ENCODE data around the gene CRHR1.

GRCh38 chr17:45770632-45771270 lies 13.4 kb upstream of the CRHR1 start:
- TF ChIP-seq, protein P1, sequence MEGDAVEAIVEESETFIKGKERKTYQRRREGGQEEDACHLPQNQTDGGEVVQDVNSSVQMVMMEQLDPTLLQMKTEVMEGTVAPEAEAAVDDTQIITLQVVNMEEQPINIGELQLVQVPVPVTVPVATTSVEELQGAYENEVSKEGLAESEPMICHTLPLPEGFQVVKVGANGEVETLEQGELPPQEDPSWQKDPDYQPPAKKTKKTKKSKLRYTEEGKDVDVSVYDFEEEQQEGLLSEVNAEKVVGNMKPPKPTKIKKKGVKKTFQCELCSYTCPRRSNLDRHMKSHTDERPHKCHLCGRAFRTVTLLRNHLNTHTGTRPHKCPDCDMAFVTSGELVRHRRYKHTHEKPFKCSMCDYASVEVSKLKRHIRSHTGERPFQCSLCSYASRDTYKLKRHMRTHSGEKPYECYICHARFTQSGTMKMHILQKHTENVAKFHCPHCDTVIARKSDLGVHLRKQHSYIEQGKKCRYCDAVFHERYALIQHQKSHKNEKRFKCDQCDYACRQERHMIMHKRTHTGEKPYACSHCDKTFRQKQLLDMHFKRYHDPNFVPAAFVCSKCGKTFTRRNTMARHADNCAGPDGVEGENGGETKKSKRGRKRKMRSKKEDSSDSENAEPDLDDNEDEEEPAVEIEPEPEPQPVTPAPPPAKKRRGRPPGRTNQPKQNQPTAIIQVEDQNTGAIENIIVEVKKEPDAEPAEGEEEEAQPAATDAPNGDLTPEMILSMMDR (IDR thresholded peaks at IDR 0.05): no peak
- TF ChIP-seq EP300 (IDR thresholded peaks at IDR 0.05) (no peak), POLR2A (IDR thresholded peaks at IDR 0.05) (no peak)
